Upper lobe of left lung (tissue), 6 donors: ENCODE measurements around the gene ALKAL2. TPM values are rescaled to one million over a fixed set of nuclear protein-coding genes. Genes with fewer than 3 reads are reported as not detected.

ENCODE experiments used
- ATAC-seq, 2 donors: fragments of 200-7000 bp; cut with Tn5 transposase; one replicate each; pipeline ENCODE4 v1.9.1; 2022; ENCODE audit warnings: mild to moderate bottlenecking in 2 of 2, moderate library complexity in 2 of 2; ENCODE audit not compliant: low FRiP score in 2 of 2
- DNase-seq, 2 donors: peaks; one replicate each; pipeline ENCODE4 v3.0.0-alpha.2; 2019 to 2020
- H3K27ac ChIP-seq, 4 donors: fragments of 200-600 bp; sonication (generic); one replicate each; pipeline ENCODE4 v1.5.1; 2016 to 2019
- H3K27me3 ChIP-seq, 4 donors: fragments of 200-600 bp; sonication (generic); one replicate each; pipeline ENCODE4 v1.5.1; 2017 to 2019
- H3K36me3 ChIP-seq, 4 donors: fragments of 200-600 bp; sonication (generic); one replicate each; pipeline ENCODE4 v1.5.1; 2016 to 2019
- H3K4me1 ChIP-seq, 4 donors: fragments of 200-600 bp; sonication (generic); one replicate each; pipeline ENCODE4 v1.5.1; 2018 to 2019
- H3K4me3 ChIP-seq, 4 donors: fragments of 200-600 bp; sonication (generic); one replicate each; pipeline ENCODE4 v1.5.1; 2017 to 2019; ENCODE audit warnings: mild to moderate bottlenecking in 2 of 4, moderate library complexity in 1 of 4
- H3K9me3 ChIP-seq, 4 donors: fragments of 200-600 bp; sonication (generic); one replicate each; pipeline ENCODE4 v1.5.1; 2018 to 2019
- CTCF ChIP-seq, 6 experiments: fragments of 450-650 bp in 4 of 6; fragments of 200-600 bp in 2 of 6; sonication (generic) in 2 of 6; IDR thresholded peaks; one replicate each; pipeline ENCODE4 v1.5.1; 2016 to 2019; ENCODE audit warnings: antibody characterized with exemption in 6 of 6
- EP300 ChIP-seq, 4 donors: sonication (generic); formaldehyde crosslinking; IDR thresholded peaks; one replicate each; pipeline ENCODE4 v1.5.1; 2017; ENCODE audit warnings: antibody characterized with exemption in 4 of 4, control low read depth in 2 of 4
- POLR2A ChIP-seq, 4 donors: fragments of 450-650 bp; IDR thresholded peaks; one replicate each; pipeline ENCODE4 v1.5.1; 2016 to 2017; ENCODE audit warnings: antibody characterized with exemption in 4 of 4, mild to moderate bottlenecking in 2 of 4
- POLR2AphosphoS5 ChIP-seq, 2 donors: sonication (generic); formaldehyde crosslinking; IDR thresholded peaks; one replicate each; pipeline ENCODE4 v1.5.1; 2017; ENCODE audit warnings: antibody characterized with exemption in 2 of 2
- WGBS, 2 donors: methylation state at CpG; one replicate each; pipeline ENCODE4 v1.1.5; 2017 to 2018; 5-methylcytosine and 5-hydroxymethylcytosine counted together
- total RNA-seq, 6 donors: library from RNA; depleted of rRNA in 4 of 6; stranded (reverse); fragments of >200 nt in 4 of 6; gene quantifications; one replicate each; pipeline versions ENCODE4 v1.1.0 to v1.2.1, GENCODE V29; 2016 to 2021
- donor health status: DM: no; HTN: no; CAD: no; lungs with moderate emphysema.
- donor health status: DM: no; HTN: yes; CAD: no; lungs with severe emphysema.

Gene ALKAL2
- total RNA-seq, 6 donors from 2014 or later: 8.3 to 30.7 (median 14.8) TPM

DNA sequence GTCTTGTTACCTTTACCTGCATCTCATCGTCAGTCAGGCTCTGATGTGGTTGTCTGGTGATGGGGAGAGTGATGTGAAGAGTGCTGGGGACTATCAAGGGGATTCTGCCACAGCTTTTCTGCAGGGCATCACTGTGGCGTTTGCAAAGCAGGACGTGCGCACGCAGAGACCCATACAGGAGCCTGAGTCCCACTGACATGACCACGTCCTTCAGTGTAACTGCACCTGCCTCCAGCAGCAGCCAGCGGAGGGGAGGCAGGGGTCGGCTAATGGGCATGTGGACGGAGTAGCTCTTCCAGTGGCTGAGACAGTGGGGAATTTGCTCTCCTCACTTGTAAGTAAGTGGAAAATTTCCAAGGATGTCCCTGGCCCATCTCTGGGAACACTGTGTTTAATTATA is 6.5 kb downstream of the ALKAL2 start:
- 97% methylated on average over 9 of the region's 9 CpGs for WGBS, 2 donors
- Histone ChIP-seq H3K4me3 (no peak overlapping the region), H3K27ac (no peak overlapping the region), H3K27me3 (no peaks in the 10 kb centered on the region), H3K9me3 (no peaks in the 10 kb centered on the region), H3K36me3 (peaks cover 7 to 61% (median 36%) of the 10 kb centered on the region in 4 donors), H3K4me1 (peaks cover 0 to 11% (median 5%) of the 10 kb centered on the region in 4 donors)
- no peak for DNase-seq
- ATAC-seq: no peak
- no peak for TF ChIP-seq EP300 (IDR thresholded peaks at IDR 0.05)
- no peak for TF ChIP-seq POLR2A (IDR thresholded peaks at IDR 0.05)
- TF ChIP-seq POLR2AphosphoS5 (IDR thresholded peaks at IDR 0.05): no peak
- no peak for TF ChIP-seq CTCF (IDR thresholded peaks at IDR 0.05)

GRCh38 chr2:280650-281110 is 7.2 kb downstream of the ALKAL2 start:
- Histone ChIP-seq H3K4me3 (no peak overlapping the region), H3K27ac (no peak overlapping the region), H3K27me3 (no peaks in the 10 kb centered on the region), H3K4me1 (peaks cover 0 to 11% (median 5%) of the 10 kb centered on the region in 4 donors), H3K9me3 (no peaks in the 10 kb centered on the region), H3K36me3 (peaks cover 7 to 68% (median 39%) of the 10 kb centered on the region in 4 donors)
- ATAC-seq (no peak), DNase-seq (no peak)
- WGBS, 2 donors: 68 to 74% methylated on average over 6 to 7 of the region's 7 CpGs
- no peak for TF ChIP-seq POLR2AphosphoS5 (IDR thresholded peaks at IDR 0.05)
- TF ChIP-seq EP300 (IDR thresholded peaks at IDR 0.05): no peak
- TF ChIP-seq CTCF (IDR thresholded peaks at IDR 0.05): no peak
- TF ChIP-seq POLR2A (IDR thresholded peaks at IDR 0.05): no peak

GRCh38 chr2:279956-280649 is 7.8 kb downstream of the ALKAL2 start:
- 79 to 89% methylated on average over 4 of the region's 4 CpGs for WGBS, 2 donors
- TF ChIP-seq POLR2A (IDR thresholded peaks at IDR 0.05): no peak
- no peak for TF ChIP-seq CTCF (IDR thresholded peaks at IDR 0.05)
- no peak for TF ChIP-seq EP300 (IDR thresholded peaks at IDR 0.05)
- no peak for TF ChIP-seq POLR2AphosphoS5 (IDR thresholded peaks at IDR 0.05)
- Histone ChIP-seq H3K36me3 (peaks cover 7 to 73% (median 39%) of the 10 kb centered on the region in 4 donors), H3K4me1 (peaks cover 0 to 11% (median 5%) of the 10 kb centered on the region in 4 donors), H3K9me3 (no peaks in the 10 kb centered on the region), H3K27me3 (no peaks in the 10 kb centered on the region), H3K27ac (no peak overlapping the region), H3K4me3 (no peak overlapping the region)
- no peak for DNase-seq
- no peak for ATAC-seq

DNA sequence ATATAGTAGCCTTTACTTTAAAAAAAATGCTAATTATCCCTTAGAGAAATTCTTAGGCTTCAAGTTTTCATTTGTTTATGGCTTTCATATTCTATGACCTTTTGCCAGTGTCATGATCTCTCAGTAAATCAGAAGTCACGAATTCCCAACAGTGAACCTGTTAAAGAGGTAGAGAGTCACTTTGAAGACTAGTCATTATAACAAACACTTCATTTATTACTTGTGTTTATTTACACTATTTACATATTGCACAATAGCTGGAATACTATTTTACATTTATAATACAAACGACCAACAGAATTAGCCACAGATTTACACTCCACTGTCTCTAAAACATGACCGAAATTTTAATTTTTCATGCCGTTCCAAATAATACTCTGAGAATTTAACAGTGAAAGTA is 8.5 kb downstream of the ALKAL2 start:
- ATAC-seq: no peak
- no peak overlapping the region for H3K27ac ChIP-seq
- peaks cover 0 to 11% (median 5%) of the 10 kb centered on the region in 4 donors for H3K4me1 ChIP-seq
- TF ChIP-seq EP300 (IDR thresholded peaks at IDR 0.05) (no peak), POLR2A (IDR thresholded peaks at IDR 0.05) (no peak), CTCF (IDR thresholded peaks at IDR 0.05) (no peak), POLR2AphosphoS5 (IDR thresholded peaks at IDR 0.05) (no peak)
- H3K36me3 ChIP-seq: peaks cover 7 to 75% (median 39%) of the 10 kb centered on the region in 4 donors
- H3K4me3 ChIP-seq: no peak overlapping the region
- DNase-seq: no peak
- 73 to 75% methylated on average over 4 of the region's 4 CpGs for WGBS, 2 donors
- no peaks in the 10 kb centered on the region for H3K27me3 ChIP-seq
- no peaks in the 10 kb centered on the region for H3K9me3 ChIP-seq

GRCh38 chr2:278927-279320 is 9.0 kb downstream of the ALKAL2 start:
- H3K27me3 ChIP-seq: no peaks in the 10 kb centered on the region
- H3K4me3 ChIP-seq: no peak overlapping the region
- DNase-seq (no peak), ATAC-seq (no peak)
- H3K36me3 ChIP-seq: peaks cover 7 to 75% (median 39%) of the 10 kb centered on the region in 4 donors
- no peaks in the 10 kb centered on the region for H3K9me3 ChIP-seq
- no peak for TF ChIP-seq EP300 (IDR thresholded peaks at IDR 0.05)
- TF ChIP-seq POLR2AphosphoS5 (IDR thresholded peaks at IDR 0.05): no peak
- TF ChIP-seq POLR2A (IDR thresholded peaks at IDR 0.05): no peak
- no peak for TF ChIP-seq CTCF (IDR thresholded peaks at IDR 0.05)
- 54 to 75% methylated on average over 4 of the region's 4 CpGs for WGBS, 2 donors
- no peak overlapping the region for H3K27ac ChIP-seq
- peaks cover 0 to 11% (median 5%) of the 10 kb centered on the region in 4 donors for H3K4me1 ChIP-seq
